IMR-90 (cell line): Measurements from ENCODE around the gene MATK. TPM values are rescaled to one million over a fixed set of nuclear protein-coding genes. Genes with fewer than 3 reads are reported as not detected.

Source experiments
- ATAC-seq: fragments of 200-7000 bp; cut with Tn5 transposase; 2 replicates; pipeline ENCODE4 v1.9.1; 2020; ENCODE audit warnings: low read depth, mild to moderate bottlenecking, moderate library complexity
- BruUV-seq: library from RNA; stranded (reverse); fragments of 400-500 nt; replicated peaks from 2 replicates; lab custom pipeline; 2021; lab: Mats Ljungman, UMichigan
- CTCF ChIA-PET: fragments of 300-600 bp; formaldehyde crosslinking; extraction: SDS; loops from one replicate; lab custom pipeline; 2021; ENCODE audit warnings: antibody characterized with exemption; lab: Yijun Ruan, JAX
- POLR2A ChIA-PET: fragments of 300-600 bp; sonication (Branson Sonifier 250); formaldehyde crosslinking; loops from one replicate; lab custom pipeline; 2022; ENCODE audit warnings: antibody characterized with exemption; ENCODE audit not compliant: unreplicated experiment; lab: Charles Lee
- DNase-seq: peaks from one replicate; pipeline ENCODE4 v3.0.0; 2013
- H2AFZ ChIP-seq: replicated peaks from 2 replicates; pipeline ENCODE3; 2013; ENCODE audit warnings: low read length, mild to moderate bottlenecking; ENCODE audit not compliant: poor library complexity
- H2AK5ac ChIP-seq: 2 replicates; pipeline ENCODE4 v1.6.1; 2013; ENCODE audit warnings: low read depth, low read length, inconsistent platforms
- H2AK9ac ChIP-seq: replicated peaks from 2 replicates; pipeline ENCODE3; 2013; ENCODE audit warnings: mild to moderate bottlenecking, low read depth, low read length, moderate library complexity; ENCODE audit not compliant: poor library complexity
- H2BK120ac ChIP-seq: 2 replicates; pipeline ENCODE4 v1.6.1; 2013; ENCODE audit warnings: low read depth, low read length, inconsistent platforms
- H2BK15ac ChIP-seq: 3 replicates; pipeline ENCODE4 v1.6.1; 2013; ENCODE audit warnings: low read depth, low read length, inconsistent platforms
- H2BK20ac ChIP-seq: 2 replicates; pipeline ENCODE4 v1.6.1; 2013; ENCODE audit warnings: low read depth, mild to moderate bottlenecking, inconsistent platforms, low read length, moderate library complexity
- H2BK5ac ChIP-seq: 2 replicates; pipeline ENCODE4 v1.6.1; 2013; ENCODE audit warnings: mild to moderate bottlenecking, low read depth, low read length, inconsistent platforms; ENCODE audit not compliant: poor library complexity, severe bottlenecking
- H3K14ac ChIP-seq: replicated peaks from 2 replicates; pipeline ENCODE4 v1.6.1; 2013; ENCODE audit warnings: low read depth, low read length, inconsistent platforms
- H3K18ac ChIP-seq: 2 replicates; pipeline ENCODE4 v1.6.1; 2013; ENCODE audit warnings: low read depth, low read length, control low read depth
- H3K23ac ChIP-seq: 2 replicates; pipeline ENCODE4 v1.6.1; 2013; ENCODE audit warnings: low read depth, low read length, inconsistent platforms
- H3K27ac ChIP-seq: 2 replicates; pipeline ENCODE4 v1.5.1; 2013; ENCODE audit warnings: mild to moderate bottlenecking, control low read depth, low read length; ENCODE audit not compliant: insufficient read depth
- H3K27me3 ChIP-seq: 2 replicates; pipeline ENCODE4 v1.6.1; 2013; ENCODE audit warnings: low read length; ENCODE audit not compliant: control insufficient read depth, insufficient read depth
- H3K36me3 ChIP-seq: 2 replicates; pipeline ENCODE4 v1.6.1; 2013; ENCODE audit warnings: low read length, mixed read lengths; ENCODE audit not compliant: control insufficient read depth, insufficient read depth
- H3K4ac ChIP-seq: 2 replicates; pipeline ENCODE4 v1.6.1; 2013; ENCODE audit warnings: low read depth, low read length, inconsistent platforms
- H3K4me1 ChIP-seq: 2 replicates; pipeline ENCODE4 v1.6.1; 2013; ENCODE audit warnings: low read length, mixed read lengths; ENCODE audit not compliant: control insufficient read depth, insufficient read depth
- H3K4me2 ChIP-seq: 2 replicates; pipeline ENCODE4 v1.6.1; 2013; ENCODE audit warnings: low read depth, mild to moderate bottlenecking, control low read depth, low read length, moderate library complexity
- H3K4me3 ChIP-seq: 2 replicates; pipeline ENCODE4 v1.5.1; 2013; ENCODE audit warnings: low read depth, mild to moderate bottlenecking, control low read depth, low read length, moderate library complexity; ENCODE audit not compliant: insufficient read depth
- H3K56ac ChIP-seq: 2 replicates; pipeline ENCODE4 v1.6.1; 2013; ENCODE audit warnings: low read length, inconsistent platforms; ENCODE audit not compliant: insufficient read depth; ENCODE audit errors: extremely low read depth
- H3K79me1 ChIP-seq, 2 experiments: 2 replicates each; pipeline ENCODE4 v1.6.1; 2013; ENCODE audit warnings: low read length in 2 of 2, inconsistent platforms in 1 of 2, low read depth in 1 of 2
- H3K9ac ChIP-seq: 2 replicates; pipeline ENCODE4 v1.6.1; 2013; ENCODE audit warnings: low read depth, low read length, control low read depth
- H3K9me1 ChIP-seq: 2 replicates; pipeline ENCODE4 v1.6.1; 2013; ENCODE audit warnings: low read length, inconsistent platforms; ENCODE audit not compliant: insufficient read depth
- H3K9me3 ChIP-seq: 2 replicates; pipeline ENCODE4 v1.6.1; 2013; ENCODE audit warnings: low read length; ENCODE audit not compliant: control insufficient read depth, insufficient read depth
- H4K20me1 ChIP-seq: 2 replicates; pipeline ENCODE4 v1.6.1; 2013; ENCODE audit warnings: low read length, inconsistent platforms; ENCODE audit not compliant: insufficient read depth
- H4K5ac ChIP-seq: 2 replicates; pipeline ENCODE4 v1.6.1; 2013; ENCODE audit warnings: mild to moderate bottlenecking, low read depth, low read length, control low read depth
- H4K8ac ChIP-seq, 2 experiments: 2 replicates each; pipeline ENCODE4 v1.6.1; 2013; ENCODE audit warnings: low read depth in 2 of 2, low read length in 2 of 2, control low read depth in 1 of 2, inconsistent platforms in 1 of 2
- H4K91ac ChIP-seq: 2 replicates; pipeline ENCODE4 v1.6.1; 2013; ENCODE audit warnings: low read depth, low read length, inconsistent platforms; ENCODE audit not compliant: insufficient read depth
- BHLHE40 ChIP-seq: fragments of 150-350 bp; IDR thresholded peaks from 2 replicates; pipeline ENCODE4 v1.6.1; 2016; ENCODE audit warnings: mild to moderate bottlenecking, low read depth, low read length
- CEBPB ChIP-seq: IDR thresholded peaks from 2 replicates; pipeline ENCODE4 v1.6.1; 2012; ENCODE audit warnings: low read depth, low read length, improper control_type of control experiment
- CHD1 ChIP-seq: IDR thresholded peaks from 2 replicates; pipeline ENCODE4 v1.6.1; 2012; ENCODE audit warnings: low read depth, low read length, improper control_type of control experiment
- CTCF ChIP-seq: conservative IDR thresholded peaks from 2 replicates; pipeline ENCODE4 v1.5.1; 2012; ENCODE audit warnings: mild to moderate bottlenecking, low read depth, low read length, improper control_type of control experiment
- ELK1 ChIP-seq: fragments of 150-350 bp; IDR thresholded peaks from 2 replicates; pipeline ENCODE4 v1.6.1; 2016; ENCODE audit warnings: low read depth, mild to moderate bottlenecking, low read length, moderate library complexity, borderline replicate concordance
- FOS ChIP-seq: fragments of 150-350 bp; IDR thresholded peaks from 2 replicates; pipeline ENCODE4 v1.6.1; 2016; ENCODE audit warnings: low read depth, low read length
- MAFK ChIP-seq: IDR thresholded peaks from 2 replicates; pipeline ENCODE4 v1.6.1; 2012; ENCODE audit warnings: low read depth, low read length, improper control_type of control experiment
- MAZ ChIP-seq: IDR thresholded peaks from 2 replicates; pipeline ENCODE4 v1.6.1; 2012; ENCODE audit warnings: low read depth, mild to moderate bottlenecking, low read length, improper control_type of control experiment, moderate library complexity, borderline replicate concordance
- MXI1 ChIP-seq: IDR thresholded peaks from 2 replicates; pipeline ENCODE4 v1.6.1; 2012; ENCODE audit warnings: low read depth, mild to moderate bottlenecking, low read length, moderate library complexity, borderline replicate concordance
- NFE2L2 ChIP-seq: fragments of 150-350 bp; IDR thresholded peaks from 2 replicates; pipeline ENCODE4 v1.6.1; 2016; ENCODE audit warnings: low read depth, mild to moderate bottlenecking, low read length
- RAD21 ChIP-seq: IDR thresholded peaks from 2 replicates; pipeline ENCODE4 v1.6.1; 2012; ENCODE audit warnings: low read length, improper control_type of control experiment
- RCOR1 ChIP-seq: IDR thresholded peaks from 2 replicates; pipeline ENCODE4 v1.6.1; 2012; ENCODE audit warnings: mild to moderate bottlenecking, low read length, improper control_type of control experiment; ENCODE audit not compliant: insufficient replicate concordance
- RFX5 ChIP-seq: IDR thresholded peaks from 2 replicates; pipeline ENCODE4 v1.8.0; 2012; ENCODE audit warnings: low read depth, mild to moderate bottlenecking, low read length, moderate library complexity
- SMC3 ChIP-seq: fragments of 150-350 bp; IDR thresholded peaks from 2 replicates; pipeline ENCODE4 v1.6.1; 2016; ENCODE audit warnings: low read depth, mild to moderate bottlenecking, antibody characterized with exemption, low read length, moderate library complexity
- USF2 ChIP-seq: fragments of 150-350 bp; IDR thresholded peaks from 2 replicates; pipeline ENCODE4 v1.6.1; 2017; ENCODE audit warnings: mild to moderate bottlenecking, antibody characterized with exemption, low read length, low read depth
- WGBS, 2 experiments: methylation state at CpG; one replicate each; pipeline versions ENCODE4 v1.1.5 to v1.1.7; 2013; ENCODE audit warnings: missing lambda C conversion rate in 2 of 2; ENCODE audit not compliant: insufficient read length in 1 of 2; ENCODE audit errors: extremely low coverage in 2 of 2; 5-methylcytosine and 5-hydroxymethylcytosine counted together
- dilution Hi-C: fragments of 300-500 bp; cut with HindIII; formaldehyde crosslinking; loops from one replicate; pipeline ENCODE4 v1.14.3; 2018; ENCODE audit warnings: low sequenced_read_pairs; ENCODE audit not compliant: unreplicated experiment
- in situ Hi-C: fragments of 300-500 bp; cut with MboI; formaldehyde crosslinking; loops from 3 replicates; pipeline ENCODE4 v1.14.3; 2019; ENCODE audit warnings: low sequenced_read_pairs, inconsistent platforms, mixed read lengths
- intact Hi-C: fragments of 100-400 bp; cut with micrococcal nuclease; formaldehyde crosslinking; loops from 2 replicates; pipeline ENCODE4 v1.10.0; 2022
- polyA plus RNA-seq, 3 experiments: library from polyadenylated mRNA; depleted of rRNA; stranded (reverse); fragments of >200 nt; gene quantifications; 2 replicates each; pipeline ENCODE4 v1.2.3, GENCODE V29; 2012; ENCODE audit warnings: low replicate concordance in 1 of 3
- total RNA-seq: library from RNA; depleted of rRNA; stranded (reverse); fragments of >200 nt; gene quantifications from 2 replicates; pipeline ENCODE4 v1.2.3, GENCODE V29; 2012

Gene MATK
- total and polyA plus RNA-seq, 2 of the 4 experiments (the other 2 are of a cell fraction): not detected

- no peak overlapping the region for H3K27ac ChIP-seq
- no peaks in the 10 kb centered on the region for H3K36me3 ChIP-seq
- in situ Hi-C loops: no loop called here
- H4K5ac ChIP-seq: no peak overlapping the region
- H4K8ac ChIP-seq: no peak overlapping the region
- H3K9me1 ChIP-seq: no peaks in the 10 kb centered on the region
- DNase-seq: no peak
- POLR2A ChIA-PET: no interaction called here
- ATAC-seq: no peak
- H3K4ac ChIP-seq: no peak overlapping the region
- H3K56ac ChIP-seq: no peak overlapping the region
- no peak overlapping the region for H3K9ac ChIP-seq
- BruUV-seq: no TSS peak
- no peaks in the 10 kb centered on the region for H3K79me1 ChIP-seq
- H2BK5ac ChIP-seq: no peak overlapping the region
- H2BK20ac ChIP-seq: no peak overlapping the region
- dilution Hi-C loops: no loop called here
- no peak overlapping the region for H3K14ac ChIP-seq
- TF ChIP-seq CEBPB (no peak), MAFK (no peak), BHLHE40 (no peak), MAZ (no peak), NFE2L2 (no peak), SMC3 (no peak), MXI1 (no peak), CTCF (no peak), RFX5 (no peak), USF2 (no peak), ELK1 (no peak), RAD21 (no peak), RCOR1 (no peak), FOS (no peak), CHD1 (no peak)
- no peak overlapping the region for H2AK5ac ChIP-seq
- H2BK15ac ChIP-seq: no peak overlapping the region
- H2AFZ ChIP-seq: no peak overlapping the region
- no peak overlapping the region for H3K18ac ChIP-seq
- no peak overlapping the region for H4K91ac ChIP-seq
- no peaks in the 10 kb centered on the region for H4K20me1 ChIP-seq
- peaks cover 15% of the 10 kb centered on the region for H3K9me3 ChIP-seq
- no peak overlapping the region for H2AK9ac ChIP-seq
- intact Hi-C loops: no loop called here
- H3K27me3 ChIP-seq: peaks cover 9% of the 10 kb centered on the region
- no peak overlapping the region for H3K23ac ChIP-seq
- CTCF ChIA-PET: no interaction called here
- no peak overlapping the region for H3K4me3 ChIP-seq
- 100% methylated on average over 2 of the region's 3 CpGs; no CpG with 5 or more reads in 1 of the 2 experiments for WGBS, 2 experiments
- H3K4me2 ChIP-seq: no peak overlapping the region
- H2BK120ac ChIP-seq: no peak overlapping the region
- H3K4me1 ChIP-seq: no peaks in the 10 kb centered on the region
These were observed 7.6 kb upstream of the MATK start for GRCh38 chr19:3793799-3794198.
